K562 (cell line): Measurements from ENCODE around the gene PPP1R15B. TPM values are rescaled to one million over a fixed set of nuclear protein-coding genes. Genes with fewer than 3 reads are reported as not detected.

Experiments
- CXXC5 ChIP-seq: fragments of 250-450 bp; sonication (Bioruptor Pico); IDR thresholded peaks from 2 replicates; pipeline ENCODE4 v1.8.0; 2022; ENCODE audit warnings: inconsistent platforms, mild to moderate bottlenecking, moderate library complexity
- ETV6 ChIP-seq, 3 experiments: fragments of 150-350 bp in 1 of 3; sonication (generic) in 1 of 3; formaldehyde crosslinking in 1 of 3; IDR thresholded peaks; 2 replicates each; pipeline versions ENCODE4 v1.6.1 to v1.8.0; 2014 to 2022; ENCODE audit warnings: borderline replicate concordance in 2 of 3, low read depth in 2 of 3, antibody characterized with exemption in 1 of 3, low read length in 1 of 3, mild to moderate bottlenecking in 1 of 3, missing genetic modification reagents in 1 of 3
- FOXA1 ChIP-seq: fragments of 450-650 bp; IDR thresholded peaks from 2 replicates; pipeline ENCODE4 v1.6.1; 2016; ENCODE audit warnings: mild to moderate bottlenecking, borderline replicate concordance
- FOXJ3 ChIP-seq: sonication (generic); formaldehyde crosslinking; IDR thresholded peaks from 2 replicates; pipeline ENCODE4 v1.4.0; 2020; ENCODE audit warnings: mild to moderate bottlenecking, missing genetic modification reagents
- HMGN3 ChIP-seq: IDR thresholded peaks from 2 replicates; pipeline ENCODE4 v1.6.1; 2011; ENCODE audit warnings: borderline replicate concordance, low read depth, mild to moderate bottlenecking, mixed read lengths, low read length; ENCODE audit not compliant: insufficient read length; ENCODE audit errors: extremely low read depth
- JUND ChIP-seq, 2 experiments: IDR thresholded peaks; 2 replicates in 1 of 2; 3 replicates in 1 of 2; pipeline ENCODE4 v1.6.1; 2011; ENCODE audit warnings: borderline replicate concordance in 2 of 2, low read depth in 2 of 2, low read length in 2 of 2, improper control_type of control experiment in 1 of 2, missing biosample characterization in 1 of 2, missing genetic modification characterization in 1 of 2, missing genetic modification reagents in 1 of 2
- NFIC ChIP-seq: fragments of 450-650 bp; IDR thresholded peaks from 2 replicates; pipeline ENCODE4 v1.6.1; 2017; ENCODE audit warnings: mild to moderate bottlenecking, inconsistent platforms
- PRPF4 ChIP-seq: fragments of 200-400 bp; formaldehyde crosslinking; IDR thresholded peaks from one replicate; pipeline ENCODE4 v1.6.1; 2017; ENCODE audit warnings: low read length, low read depth, mild to moderate bottlenecking; ENCODE audit not compliant: insufficient read depth, poor library complexity, severe bottlenecking
- TCF7L2 ChIP-seq: fragments of 150-350 bp; IDR thresholded peaks from 2 replicates; pipeline ENCODE4 v1.6.1; 2016; ENCODE audit warnings: low read depth, mild to moderate bottlenecking, low read length, moderate library complexity
- TEAD4 ChIP-seq, 2 experiments: sonication (generic) in 1 of 2; formaldehyde crosslinking in 1 of 2; IDR thresholded peaks; 2 replicates each; pipeline versions ENCODE4 v1.6.1 to v1.8.0; 2012 to 2022; ENCODE audit warnings: borderline replicate concordance in 1 of 2, inconsistent platforms in 1 of 2, low read length in 1 of 2, mild to moderate bottlenecking in 1 of 2, missing genetic modification reagents in 1 of 2
- TSC22D4 ChIP-seq: fragments of 450-650 bp; IDR thresholded peaks from 2 replicates; pipeline ENCODE4 v1.6.1; 2016; ENCODE audit warnings: missing genetic modification characterization, missing biosample characterization, control low read depth
- ZC3H4 ChIP-seq: sonication (generic); formaldehyde crosslinking; IDR thresholded peaks from 2 replicates; pipeline ENCODE4 v1.9.0; 2021; ENCODE audit warnings: missing genetic modification reagents, borderline replicate concordance
- polyA plus RNA-seq, 8 experiments: library from polyadenylated mRNA; depleted of rRNA in 4 of 8; stranded (reverse) in 5 of 8; unstranded in 3 of 8; fragments of >200 nt; fragmentation: Nextera tagmentation in 2 of 8; fragmentation: Illumina TruSeq in 1 of 8; extraction: Ambion mirVana in 2 of 8; extraction: Trizol in 1 of 8; gene quantifications; 2 replicates each; pipeline versions ENCODE4 v1.2.1 to v1.2.3, GENCODE V29; 2011 to 2014; ENCODE audit warnings: inconsistent platforms in 1 of 8, missing spikeins in 1 of 8
- total RNA-seq, 7 experiments: library from RNA; depleted of rRNA in 6 of 7; stranded (reverse); fragments of >200 nt in 6 of 7; fragmentation: Illumina TruSeq in 2 of 7; extraction: Trizol in 2 of 7; gene quantifications; 2 replicates each; pipeline versions ENCODE4 v1.2.1 to v1.2.3, GENCODE V29; 2011 to 2021; ENCODE audit warnings: low replicate concordance in 1 of 7
- TF ChIP-seq, protein P1 (sequence below): fragments of 250-450 bp; sonication (Bioruptor Pico); IDR thresholded peaks from 2 replicates; pipeline ENCODE4 v1.8.0; 2022; ENCODE audit warnings: inconsistent platforms
- TF ChIP-seq, protein P2 (sequence below): conservative IDR thresholded peaks from 2 replicates; pipeline ENCODE4 v1.6.1; 2011; ENCODE audit warnings: low read depth, mild to moderate bottlenecking, low read length; ENCODE audit not compliant: control insufficient read depth
- TF ChIP-seq, protein P3 (sequence below): fragments of 250-450 bp; sonication (Bioruptor Pico); IDR thresholded peaks from 2 replicates; pipeline ENCODE4 v1.4.0; 2020

The PPP1R15B gene
- total and polyA plus RNA-seq, 9 of the 15 experiments (the other 6 are each of a cell fraction or from before 2014, with no cell fraction given), result 17.0 to 48.1 (median 30.8) TPM

DNA sequence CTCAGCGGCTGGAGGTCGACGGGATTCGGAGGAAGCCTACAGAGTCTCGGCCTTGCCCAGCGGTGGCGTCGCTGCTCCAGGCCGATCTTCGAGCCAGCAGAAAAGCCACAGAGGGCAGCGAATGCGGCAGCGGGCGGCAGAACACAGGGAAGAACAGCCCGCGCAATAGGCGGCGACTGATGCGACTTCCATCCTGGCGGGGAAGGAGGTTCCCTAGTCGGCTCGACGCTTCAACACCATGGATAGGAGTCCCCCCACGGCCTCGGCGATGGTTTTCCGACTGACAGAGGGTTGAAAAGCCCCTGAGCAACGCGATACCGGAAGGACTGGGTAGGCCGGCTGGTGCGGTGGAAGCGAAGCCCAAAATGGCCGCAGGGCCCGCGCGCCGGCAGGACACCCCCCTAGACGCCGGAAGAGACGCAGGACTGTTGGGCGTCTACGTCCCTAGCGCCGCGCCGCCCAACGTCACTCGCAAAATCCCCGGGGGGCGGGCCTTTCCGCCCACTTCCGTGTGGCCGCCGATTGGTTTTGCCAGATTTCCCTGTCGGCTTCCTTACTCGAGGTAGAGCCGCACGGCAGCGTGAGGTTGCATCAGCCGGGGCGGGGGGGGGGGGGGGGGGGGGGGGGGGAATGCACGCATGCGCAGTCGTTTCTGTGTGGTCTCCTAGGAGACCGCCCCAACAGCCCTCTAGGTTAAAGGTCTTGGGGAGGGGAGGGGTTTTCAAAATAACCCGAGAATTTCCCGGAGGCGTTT is at the start of gene PPP1R15B (continued):
- TF ChIP-seq PRPF4 (no peak), FOXA1 (no peak), NFIC (peak; percentile 25; the same call in 1 of the 2 replicates), TEAD4 (IDR thresholded peaks at IDR 0.05; ENCODE audit: low read length) (peak; percentile 31; the same call in 1 of the 2 replicates), TEAD4 (CRISPR knock-in tag; IDR thresholded peaks at IDR 0.05; ENCODE audit: borderline replicate concordance) (0 out of 2 replicates have a peak, but pooled peaks have one; percentile 82), ETV6 (IDR thresholded peaks at IDR 0.05; ENCODE audit: borderline replicate concordance in 1 of 2, low read depth in 2 of 2, low read length in 1 of 2) (0 out of 4 replicates have a peak, but pooled peaks of 1 of the 2 experiments have one; percentile 49), ETV6 (CRISPR knock-in tag; IDR thresholded peaks at IDR 0.05; ENCODE audit: borderline replicate concordance) (no peak), ZC3H4 (CRISPR knock-in tag) (0 out of 2 replicates have a peak, but pooled peaks have one; percentile 70), JUND (IDR thresholded peaks at IDR 0.05; ENCODE audit: borderline replicate concordance, low read depth, low read length) (peak; percentile 82), JUND (tag; IDR thresholded peaks at IDR 0.05; ENCODE audit: borderline replicate concordance, low read depth, low read length) (peak; percentile 66; the same call in 1 of the 3 replicates), TCF7L2 (0 out of 2 replicates have a peak, but pooled peaks have one; percentile 19), HMGN3 (peak; percentile 94), FOXJ3 (CRISPR knock-in tag) (peak; percentile 79), CXXC5 (CRISPR knock-in tag) (peak; percentile 97), TSC22D4 (tag) (no peak)
- TF ChIP-seq, protein P1, sequence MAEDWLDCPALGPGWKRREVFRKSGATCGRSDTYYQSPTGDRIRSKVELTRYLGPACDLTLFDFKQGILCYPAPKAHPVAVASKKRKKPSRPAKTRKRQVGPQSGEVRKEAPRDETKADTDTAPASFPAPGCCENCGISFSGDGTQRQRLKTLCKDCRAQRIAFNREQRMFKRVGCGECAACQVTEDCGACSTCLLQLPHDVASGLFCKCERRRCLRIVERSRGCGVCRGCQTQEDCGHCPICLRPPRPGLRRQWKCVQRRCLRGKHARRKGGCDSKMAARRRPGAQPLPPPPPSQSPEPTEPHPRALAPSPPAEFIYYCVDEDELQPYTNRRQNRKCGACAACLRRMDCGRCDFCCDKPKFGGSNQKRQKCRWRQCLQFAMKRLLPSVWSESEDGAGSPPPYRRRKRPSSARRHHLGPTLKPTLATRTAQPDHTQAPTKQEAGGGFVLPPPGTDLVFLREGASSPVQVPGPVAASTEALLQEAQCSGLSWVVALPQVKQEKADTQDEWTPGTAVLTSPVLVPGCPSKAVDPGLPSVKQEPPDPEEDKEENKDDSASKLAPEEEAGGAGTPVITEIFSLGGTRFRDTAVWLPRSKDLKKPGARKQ (CRISPR knock-in tag), result no peak
- TF ChIP-seq, protein P2, sequence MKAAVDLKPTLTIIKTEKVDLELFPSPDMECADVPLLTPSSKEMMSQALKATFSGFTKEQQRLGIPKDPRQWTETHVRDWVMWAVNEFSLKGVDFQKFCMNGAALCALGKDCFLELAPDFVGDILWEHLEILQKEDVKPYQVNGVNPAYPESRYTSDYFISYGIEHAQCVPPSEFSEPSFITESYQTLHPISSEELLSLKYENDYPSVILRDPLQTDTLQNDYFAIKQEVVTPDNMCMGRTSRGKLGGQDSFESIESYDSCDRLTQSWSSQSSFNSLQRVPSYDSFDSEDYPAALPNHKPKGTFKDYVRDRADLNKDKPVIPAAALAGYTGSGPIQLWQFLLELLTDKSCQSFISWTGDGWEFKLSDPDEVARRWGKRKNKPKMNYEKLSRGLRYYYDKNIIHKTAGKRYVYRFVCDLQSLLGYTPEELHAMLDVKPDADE, result peak; percentile 60; the same call in 1 of the 2 replicates
- TF ChIP-seq, protein P3, sequence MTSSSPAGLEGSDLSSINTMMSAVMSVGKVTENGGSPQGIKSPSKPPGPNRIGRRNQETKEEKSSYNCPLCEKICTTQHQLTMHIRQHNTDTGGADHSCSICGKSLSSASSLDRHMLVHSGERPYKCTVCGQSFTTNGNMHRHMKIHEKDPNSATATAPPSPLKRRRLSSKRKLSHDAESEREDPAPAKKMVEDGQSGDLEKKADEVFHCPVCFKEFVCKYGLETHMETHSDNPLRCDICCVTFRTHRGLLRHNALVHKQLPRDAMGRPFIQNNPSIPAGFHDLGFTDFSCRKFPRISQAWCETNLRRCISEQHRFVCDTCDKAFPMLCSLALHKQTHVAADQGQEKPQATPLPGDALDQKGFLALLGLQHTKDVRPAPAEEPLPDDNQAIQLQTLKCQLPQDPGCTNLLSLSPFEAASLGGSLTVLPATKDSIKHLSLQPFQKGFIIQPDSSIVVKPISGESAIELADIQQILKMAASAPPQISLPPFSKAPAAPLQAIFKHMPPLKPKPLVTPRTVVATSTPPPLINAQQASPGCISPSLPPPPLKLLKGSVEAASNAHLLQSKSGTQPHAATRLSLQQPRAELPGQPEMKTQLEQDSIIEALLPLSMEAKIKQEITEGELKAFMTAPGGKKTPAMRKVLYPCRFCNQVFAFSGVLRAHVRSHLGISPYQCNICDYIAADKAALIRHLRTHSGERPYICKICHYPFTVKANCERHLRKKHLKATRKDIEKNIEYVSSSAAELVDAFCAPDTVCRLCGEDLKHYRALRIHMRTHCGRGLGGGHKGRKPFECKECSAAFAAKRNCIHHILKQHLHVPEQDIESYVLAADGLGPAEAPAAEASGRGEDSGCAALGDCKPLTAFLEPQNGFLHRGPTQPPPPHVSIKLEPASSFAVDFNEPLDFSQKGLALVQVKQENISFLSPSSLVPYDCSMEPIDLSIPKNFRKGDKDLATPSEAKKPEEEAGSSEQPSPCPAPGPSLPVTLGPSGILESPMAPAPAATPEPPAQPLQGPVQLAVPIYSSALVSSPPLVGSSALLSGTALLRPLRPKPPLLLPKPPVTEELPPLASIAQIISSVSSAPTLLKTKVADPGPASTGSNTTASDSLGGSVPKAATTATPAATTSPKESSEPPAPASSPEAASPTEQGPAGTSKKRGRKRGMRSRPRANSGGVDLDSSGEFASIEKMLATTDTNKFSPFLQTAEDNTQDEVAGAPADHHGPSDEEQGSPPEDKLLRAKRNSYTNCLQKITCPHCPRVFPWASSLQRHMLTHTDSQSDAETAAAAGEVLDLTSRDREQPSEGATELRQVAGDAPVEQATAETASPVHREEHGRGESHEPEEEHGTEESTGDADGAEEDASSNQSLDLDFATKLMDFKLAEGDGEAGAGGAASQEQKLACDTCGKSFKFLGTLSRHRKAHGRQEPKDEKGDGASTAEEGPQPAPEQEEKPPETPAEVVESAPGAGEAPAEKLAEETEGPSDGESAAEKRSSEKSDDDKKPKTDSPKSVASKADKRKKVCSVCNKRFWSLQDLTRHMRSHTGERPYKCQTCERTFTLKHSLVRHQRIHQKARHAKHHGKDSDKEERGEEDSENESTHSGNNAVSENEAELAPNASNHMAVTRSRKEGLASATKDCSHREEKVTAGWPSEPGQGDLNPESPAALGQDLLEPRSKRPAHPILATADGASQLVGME (CRISPR knock-in tag), result 0 out of 2 replicates have a peak, but pooled peaks have one; percentile 80
